GM21447 (cell line): Measurements from ENCODE around the gene CSTF1.

ENCODE experiments used
- ATAC-seq: cut with Tn5 transposase; IDR thresholded peaks from one replicate; pipeline ENCODE4 v1.9.1; 2021; ENCODE audit not compliant: unreplicated experiment

Gene CSTF1

DNA sequence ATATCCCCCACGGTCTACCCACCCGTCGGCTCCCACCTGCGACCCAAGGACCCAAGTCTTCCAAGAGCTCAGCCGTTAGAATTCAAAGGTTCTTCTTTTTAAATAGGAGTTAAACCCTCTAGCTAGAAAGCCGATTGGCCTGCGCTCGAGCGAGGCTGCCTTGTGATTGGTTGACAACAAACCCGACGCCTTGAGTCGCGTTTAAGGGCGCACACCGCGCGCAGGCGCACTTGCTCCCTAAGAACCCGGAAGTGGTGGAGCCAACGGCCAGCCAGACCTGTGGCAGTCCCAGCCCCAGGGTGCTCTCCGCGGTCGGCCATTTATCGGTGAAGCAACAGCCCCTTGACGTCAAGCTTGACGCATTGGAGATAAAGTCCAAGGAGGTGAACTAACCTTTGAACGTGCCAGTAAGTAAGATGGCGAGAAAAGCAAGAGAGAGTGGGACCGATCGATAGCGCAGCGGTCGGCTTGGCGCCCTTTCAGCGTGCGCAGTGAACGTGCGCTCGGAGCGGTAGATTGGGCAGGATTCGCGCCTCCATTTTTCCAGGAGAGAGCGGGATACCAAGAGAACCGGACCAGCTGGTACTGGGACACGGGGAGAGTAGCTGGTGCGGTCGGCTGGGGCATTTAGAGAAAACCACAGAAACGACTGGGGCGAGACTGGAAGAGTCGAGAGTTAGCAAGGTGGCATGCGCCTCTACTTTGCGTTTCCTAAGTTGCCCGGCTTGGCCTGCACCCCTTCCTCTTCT, at the start of gene CSTF1, which contains the start of gene AURKA:
TSS of gene CSTF1 (plus strand) at position 514 of the 749 bp plus-strand sequence. CDS start 2,908 bp downstream, outside the sequence.
TSS of gene AURKA (minus strand) at position 84 of the 749 bp plus-strand sequence. CDS start 4,018 bp downstream, outside the sequence.
- peak; percentile 89 for ATAC-seq

DNA sequence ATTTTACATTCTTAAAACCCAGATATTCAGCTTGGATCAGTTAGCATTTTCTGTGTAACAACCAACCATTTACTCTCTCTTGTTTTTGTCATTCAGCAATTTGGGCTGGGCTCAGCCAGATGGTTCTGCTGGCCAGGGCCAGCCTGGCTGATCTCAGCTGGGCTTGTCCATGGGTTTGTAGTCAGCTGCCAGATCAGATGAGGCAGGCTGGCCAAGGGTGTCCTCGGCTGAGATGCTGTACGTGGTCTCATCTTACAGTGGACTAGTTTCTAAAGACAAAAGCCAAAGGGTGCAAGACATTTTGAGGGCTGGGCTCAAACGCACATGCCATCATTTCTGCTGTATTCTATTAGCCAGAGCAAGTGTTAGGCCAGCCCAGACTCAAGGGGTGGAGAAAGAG, 49.7 kb upstream of the CSTF1 start:
- no peak for ATAC-seq

DNA sequence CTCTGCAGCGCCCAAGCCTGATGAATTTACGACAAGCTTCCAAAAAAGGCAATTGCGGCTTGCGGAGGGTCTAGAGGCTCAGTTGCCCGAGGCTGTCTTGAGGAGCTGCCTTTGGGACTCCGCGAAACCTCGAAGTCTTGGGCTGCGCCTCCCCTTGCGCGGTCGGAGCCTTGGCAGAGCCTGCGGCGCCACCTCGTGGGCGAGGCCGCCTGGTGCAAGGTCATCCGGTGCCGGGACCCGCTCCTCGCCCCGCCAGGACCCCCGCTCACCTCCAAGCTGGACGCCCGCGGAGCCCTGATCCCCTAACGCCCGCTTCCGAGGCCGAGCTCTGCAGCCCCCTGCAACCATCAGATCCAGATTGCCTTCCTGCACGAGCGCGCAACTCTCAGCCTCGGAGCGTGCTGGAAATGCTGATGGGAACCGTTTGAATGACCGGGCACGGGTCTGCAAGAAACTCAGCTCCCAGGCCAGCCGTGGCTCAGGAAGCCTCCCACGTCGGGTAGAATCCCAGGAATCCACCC, 48.5 kb upstream of the CSTF1 start:
- no peak for ATAC-seq

DNA sequence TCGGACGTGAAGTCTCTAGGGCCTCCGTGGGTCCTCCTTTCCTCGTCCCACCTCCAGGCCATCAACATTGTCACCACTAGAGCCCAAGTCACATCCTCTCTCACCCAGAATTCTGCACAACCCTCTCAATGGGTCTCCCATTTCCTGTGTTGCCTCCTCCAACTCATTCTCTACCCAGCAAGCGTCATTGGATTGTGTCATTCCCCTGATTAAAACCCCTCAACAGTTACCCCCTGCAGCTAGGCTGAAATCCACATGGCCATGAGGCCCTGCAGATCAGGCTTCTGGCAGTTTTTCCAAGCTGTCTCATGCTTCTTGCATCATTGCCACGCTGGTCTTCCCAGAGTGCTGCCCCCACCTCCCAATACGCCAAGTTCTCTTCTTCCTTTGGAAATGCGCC, 46.5 kb upstream of the CSTF1 start:
- ATAC-seq, result no peak

DNA sequence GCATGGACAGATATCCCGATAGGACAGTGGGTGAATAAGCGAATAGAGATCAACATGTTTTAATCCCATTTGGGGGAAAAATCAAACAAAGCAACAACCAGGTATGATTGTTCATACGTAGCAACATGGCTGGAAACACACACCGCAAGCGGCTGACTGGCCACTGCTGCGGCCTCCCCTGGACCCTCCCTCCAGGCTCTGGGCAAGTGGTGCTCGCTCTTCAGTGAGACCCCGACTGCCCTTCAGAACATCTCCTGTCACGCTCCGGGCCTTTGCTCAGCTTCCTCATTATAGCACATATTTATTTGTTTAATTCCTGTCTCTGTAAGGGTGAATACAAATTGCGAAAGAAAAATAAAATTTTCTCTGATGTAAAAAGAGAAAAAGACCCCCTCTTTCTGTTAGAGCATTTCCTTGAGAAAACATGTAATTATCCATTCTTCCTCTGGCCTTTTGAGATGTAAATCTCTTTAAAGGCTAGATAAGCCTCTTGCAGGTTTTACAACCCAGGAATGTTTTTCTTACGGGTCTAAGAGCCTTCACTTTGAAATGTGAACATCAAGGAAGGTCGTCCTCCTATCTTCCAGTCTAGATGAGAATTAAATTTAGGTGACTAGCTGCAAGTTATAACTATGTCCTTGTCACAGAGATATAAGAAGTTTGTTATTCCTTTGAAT, 44.7 kb upstream of the CSTF1 start:
- ATAC-seq, result no peak

DNA sequence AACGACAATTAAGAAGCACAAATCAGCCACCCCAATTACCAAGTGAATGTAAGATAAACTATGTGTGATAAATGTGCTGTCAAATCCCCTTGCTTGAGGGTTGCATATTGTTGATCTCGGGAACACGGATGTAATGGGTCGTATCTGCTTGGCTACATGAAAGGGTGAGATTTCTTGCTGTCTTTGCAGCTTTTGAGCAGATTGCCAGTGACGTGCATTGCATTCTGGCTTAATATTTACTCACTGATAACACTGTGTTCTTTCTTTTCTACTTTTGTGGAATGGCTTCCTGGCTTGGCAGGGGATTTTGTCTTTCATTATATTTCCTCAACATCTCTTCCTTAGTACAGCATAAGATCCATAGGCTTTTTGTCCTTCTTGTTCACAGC, 44.1 kb upstream of the CSTF1 start:
- ATAC-seq, result no peak

DNA sequence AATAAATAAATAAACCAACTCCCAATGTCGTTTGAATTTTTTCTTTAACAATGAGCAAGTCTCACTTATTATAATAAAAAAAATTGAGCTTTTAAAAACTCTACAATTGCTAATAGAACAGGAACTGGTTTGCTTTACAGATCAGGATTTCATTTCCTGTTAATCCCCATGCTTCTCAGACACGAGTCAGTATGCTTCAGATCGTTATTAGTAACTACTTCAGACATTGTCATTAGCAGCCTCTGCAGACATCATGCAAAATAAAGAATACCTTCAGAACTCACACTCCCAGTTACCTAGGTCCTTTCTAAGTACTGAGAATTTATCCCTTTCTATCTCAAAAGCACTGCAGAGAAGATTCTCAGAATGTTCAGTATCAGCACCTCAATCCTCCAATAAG, 43.7 kb upstream of the CSTF1 start:
- ATAC-seq, result no peak

DNA sequence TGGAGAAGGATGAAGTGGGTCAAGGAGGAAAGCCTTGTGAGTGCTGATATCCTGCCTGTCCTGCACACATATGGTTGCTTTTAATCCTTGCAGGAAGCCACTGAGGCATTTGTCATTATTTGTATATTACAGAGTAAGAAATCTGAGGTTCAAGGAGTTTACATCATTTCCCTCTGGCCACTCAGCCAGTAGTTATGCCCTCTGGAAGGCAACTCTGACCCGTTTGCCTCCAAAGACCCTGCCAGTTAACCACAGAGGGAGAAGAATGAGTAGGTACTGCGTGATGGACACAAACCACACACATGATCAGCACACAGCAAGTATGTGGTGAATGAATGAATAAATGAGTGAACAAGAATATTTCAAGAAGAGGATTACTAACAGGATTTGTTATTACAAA, 41.6 kb upstream of the CSTF1 start:
- no peak for ATAC-seq

DNA sequence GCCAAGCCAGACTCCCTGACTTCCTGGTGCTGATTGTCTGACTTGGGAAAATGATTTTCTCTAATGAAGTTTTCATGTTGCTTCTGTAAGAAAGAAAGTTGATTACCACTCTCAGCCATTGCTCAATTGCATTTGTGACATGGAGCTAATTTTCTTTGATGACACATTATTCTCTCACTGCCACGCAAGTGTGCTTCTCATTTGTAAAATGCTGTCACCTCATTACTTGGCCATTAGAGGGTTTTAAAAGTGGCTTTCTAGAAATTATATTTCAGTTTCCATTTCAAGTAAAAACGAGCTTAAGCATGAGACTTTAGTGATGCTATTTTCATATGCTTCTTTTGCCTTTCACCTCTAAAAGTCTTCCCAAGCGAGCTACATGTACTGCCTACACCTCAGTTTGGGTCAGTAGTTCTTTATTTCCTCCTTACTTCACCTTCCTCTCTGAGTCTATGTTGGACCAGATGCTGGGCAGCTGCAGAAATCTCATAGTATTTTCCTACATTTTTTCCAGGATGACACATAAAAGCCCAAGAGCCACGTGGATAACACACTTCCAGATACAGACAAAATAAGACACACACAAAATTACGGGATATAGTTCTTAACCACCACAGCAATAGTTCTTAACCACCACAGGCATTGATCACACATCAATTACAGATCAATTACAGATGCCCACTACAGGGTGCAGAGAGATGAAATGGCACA, 39.9 kb upstream of the CSTF1 start:
- no peak for ATAC-seq

DNA sequence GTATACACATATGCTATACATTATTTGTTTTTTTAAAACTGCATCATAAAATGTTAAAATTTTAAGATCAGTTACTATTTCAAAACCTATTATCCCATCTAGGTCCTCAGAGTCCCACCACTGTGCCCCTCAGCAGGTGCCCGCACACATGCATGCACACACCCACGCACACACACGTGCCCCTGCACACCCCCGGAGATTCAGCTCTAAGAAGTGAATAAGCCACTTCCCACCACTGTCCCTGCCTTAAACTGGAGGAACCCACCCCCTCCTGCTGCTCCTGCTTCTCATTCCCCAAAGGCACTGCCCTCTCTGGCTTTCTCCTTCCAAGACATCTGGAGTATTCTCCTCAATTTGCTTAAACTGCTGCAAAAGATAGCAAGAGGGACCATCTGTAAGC, 39.1 kb upstream of the CSTF1 start:
- no peak for ATAC-seq

DNA sequence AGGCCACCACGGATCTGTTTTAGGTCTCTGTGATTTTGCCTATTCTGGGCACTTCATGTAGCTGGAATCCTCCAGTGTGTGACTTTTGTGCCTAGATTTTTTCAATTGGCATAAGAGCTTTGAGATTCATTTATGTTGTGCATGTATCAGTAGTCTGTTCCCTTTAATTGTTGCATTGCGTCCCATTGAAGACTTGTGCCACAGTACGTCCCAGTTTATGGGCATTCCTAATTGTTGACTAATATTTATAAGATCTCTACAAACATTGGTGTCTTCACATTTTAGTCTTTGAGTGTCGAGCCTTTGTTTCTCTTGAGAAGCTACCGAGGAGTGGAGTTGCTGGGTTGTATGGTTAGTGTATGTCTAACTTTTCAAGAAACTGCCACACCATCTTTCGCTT, 34.4 kb upstream of the CSTF1 start:
- no peak for ATAC-seq

DNA sequence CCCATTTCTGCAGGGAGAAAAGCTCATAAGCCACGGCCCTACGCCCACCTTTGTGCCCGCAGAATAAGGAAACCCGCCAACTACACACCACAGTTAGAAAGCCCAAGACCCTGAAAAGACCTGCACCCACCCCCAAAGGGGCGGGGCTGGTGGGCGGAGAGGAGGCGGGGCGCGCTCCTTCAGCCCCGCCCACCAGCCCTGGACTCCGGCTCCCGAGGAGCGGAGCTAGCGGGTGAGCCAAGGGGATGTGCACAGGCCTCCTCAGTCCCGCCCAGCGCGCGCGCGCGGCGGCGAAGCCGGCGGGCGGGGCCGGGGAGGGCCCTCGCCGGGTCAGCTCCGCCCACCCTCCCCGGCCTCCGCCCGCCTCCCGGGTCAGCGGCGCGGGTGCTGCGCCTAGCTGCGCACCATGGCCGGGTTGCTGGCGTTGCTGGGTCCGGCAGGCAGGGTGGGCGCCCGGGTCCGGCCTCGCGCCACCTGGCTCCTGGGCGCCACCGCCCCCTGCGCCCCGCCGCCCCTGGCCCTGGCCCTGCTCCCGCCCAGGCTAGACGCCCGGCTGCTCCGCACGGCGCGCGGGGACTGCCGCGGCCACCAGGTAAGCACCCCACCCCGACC, 33.7 kb upstream of the CSTF1 start, which contains the start of gene FAM210B:
TSS of gene FAM210B (plus strand) at position 375 of the 612 bp plus-strand sequence. CDS start at position 407, 32 bp downstream.
- peak; percentile 88 for ATAC-seq

DNA sequence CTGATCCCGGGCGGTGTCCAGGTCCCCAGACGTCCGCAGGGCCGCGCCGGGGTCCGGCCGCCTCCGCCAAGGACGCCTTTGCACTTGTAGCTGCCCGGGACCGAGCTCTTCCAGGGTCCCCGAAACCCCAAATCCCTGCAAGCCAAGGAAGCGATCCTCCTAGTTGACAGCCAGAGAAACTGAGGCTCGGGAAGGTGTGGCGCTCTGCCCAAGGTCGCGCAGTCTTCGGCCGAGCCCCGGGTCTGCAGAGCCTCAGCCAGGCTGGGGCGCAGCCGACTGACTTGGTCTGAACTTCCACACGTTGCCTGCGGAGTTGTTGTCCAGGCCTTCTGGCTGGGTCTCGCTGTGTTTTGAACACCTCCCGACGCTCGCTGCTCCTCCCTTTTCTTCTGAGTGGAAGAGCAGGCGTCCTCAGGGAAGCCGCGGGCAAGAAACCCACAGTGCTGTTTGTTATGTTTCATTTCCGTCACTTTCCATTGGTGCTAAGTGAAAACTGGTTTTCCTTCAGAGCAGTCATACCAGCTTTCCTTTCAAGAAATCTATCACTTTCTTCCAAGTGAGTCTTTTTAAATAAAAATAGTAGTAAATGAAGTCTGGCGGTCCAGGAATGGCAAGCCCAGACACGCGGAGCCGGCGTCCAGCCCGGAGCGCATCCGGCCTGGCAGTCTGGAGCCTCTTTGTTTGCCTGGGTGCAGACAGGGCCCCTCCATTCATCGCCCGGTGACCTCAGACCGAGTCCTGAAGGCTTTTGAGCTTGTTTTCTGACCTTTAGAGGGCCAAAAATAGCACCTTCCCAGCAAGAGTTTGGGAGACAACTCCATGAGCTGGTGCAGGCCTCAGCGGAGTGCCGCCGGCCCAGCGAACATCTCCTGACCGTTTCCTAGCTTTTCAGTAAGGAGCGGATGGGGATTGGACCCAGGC, 33.0 kb upstream of the CSTF1 start:
- peak; percentile 38 for ATAC-seq

DNA sequence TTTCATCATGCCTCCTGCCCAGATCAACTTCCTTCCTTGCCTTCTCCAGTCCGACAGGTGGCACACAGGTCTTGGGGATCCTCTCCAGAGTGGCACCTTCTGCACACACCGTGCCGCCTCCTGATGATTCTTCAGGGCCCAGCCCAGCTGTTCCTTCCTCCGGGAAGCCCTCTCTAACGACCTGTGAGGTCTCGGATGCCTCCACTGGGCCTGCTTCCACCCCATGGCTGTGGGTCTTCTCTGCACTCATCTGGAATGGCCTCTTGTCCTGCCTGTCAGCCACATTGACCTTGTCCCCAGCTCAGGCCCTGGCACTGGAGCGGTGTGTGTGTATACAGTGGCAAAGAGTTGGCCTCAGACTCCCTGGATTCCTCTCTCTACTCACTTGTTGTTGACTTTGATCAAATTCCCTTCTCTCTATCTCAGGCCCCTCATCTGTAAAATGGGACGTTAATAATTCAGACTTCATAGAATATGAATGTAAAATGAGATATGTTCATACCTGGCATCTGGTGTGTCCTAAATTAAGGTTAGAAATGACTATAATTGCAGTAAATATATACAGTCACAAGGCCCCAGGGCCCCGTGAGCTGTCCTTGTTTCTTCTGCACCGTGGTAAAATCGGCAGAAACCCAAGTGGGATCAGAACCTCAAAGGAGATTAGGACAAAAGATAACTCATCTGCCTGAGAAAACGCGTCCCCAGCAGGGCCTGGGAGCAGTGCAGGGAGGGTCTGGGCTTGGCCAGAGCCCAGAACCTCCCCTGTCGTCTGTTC, 32.1 kb upstream of the CSTF1 start:
- no peak for ATAC-seq

DNA sequence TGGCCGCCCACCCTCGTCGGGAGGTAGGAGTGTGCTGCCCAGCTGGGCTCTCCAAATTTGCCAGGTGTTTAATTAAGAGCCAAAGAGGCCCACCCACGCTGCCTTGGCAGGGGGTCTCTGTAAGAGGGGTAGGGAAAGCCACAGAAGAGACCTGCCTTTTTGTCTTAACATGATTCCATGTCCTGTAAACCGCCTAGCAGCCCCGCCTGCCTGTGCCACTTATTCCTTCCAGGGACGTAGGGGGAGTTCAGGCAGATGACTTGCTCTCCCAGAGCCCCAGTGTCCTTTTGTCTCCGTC, 31.6 kb upstream of the CSTF1 start:
- ATAC-seq, result no peak

DNA sequence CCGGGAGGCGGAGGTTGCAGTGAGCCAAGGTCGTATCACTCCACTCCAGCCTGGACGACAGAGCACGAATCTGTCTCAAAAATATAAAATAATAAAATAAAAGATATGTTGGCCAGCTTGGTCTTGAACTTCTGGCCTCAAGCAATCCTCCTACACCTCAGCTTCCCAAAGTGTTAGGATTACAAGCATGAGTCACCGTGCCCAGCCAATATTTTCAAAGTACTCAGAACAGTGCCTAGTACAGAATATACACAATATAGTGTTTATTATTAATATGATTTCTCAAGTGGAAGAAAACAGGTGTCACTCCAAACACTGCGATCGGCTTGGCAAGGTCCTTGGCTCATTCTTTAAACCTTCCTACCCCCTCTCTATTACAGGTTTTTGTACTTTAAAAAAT, 30.5 kb upstream of the CSTF1 start:
- ATAC-seq, result no peak

DNA sequence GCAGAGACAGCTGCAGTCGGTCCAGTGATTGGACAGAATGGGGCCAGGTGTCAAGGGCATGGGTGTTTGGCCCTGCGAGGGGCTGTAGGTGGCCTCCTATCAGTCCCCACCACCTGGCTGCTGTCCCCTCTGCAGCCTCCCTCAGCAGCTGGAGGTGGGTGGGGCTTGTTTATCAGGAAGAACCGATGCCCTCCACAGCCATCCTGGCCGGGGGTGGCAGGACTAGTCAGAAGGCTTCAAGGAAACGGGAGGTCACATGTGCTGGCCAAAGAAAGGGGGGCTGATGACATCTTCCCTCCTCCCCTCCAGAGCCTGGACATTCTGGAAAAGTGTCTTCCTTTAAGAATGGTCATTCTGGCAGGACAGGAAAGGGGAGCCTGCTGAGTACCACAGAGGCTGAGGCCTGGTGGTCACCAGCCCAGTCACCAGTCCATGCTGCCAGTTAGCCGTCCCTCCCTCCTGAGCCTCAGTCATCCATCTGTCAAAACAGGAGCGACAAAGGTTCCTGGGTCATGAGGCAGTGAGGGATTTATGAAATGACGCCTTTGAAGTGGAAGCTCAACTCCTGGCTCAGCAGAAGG, 29.5 kb upstream of the CSTF1 start:
- ATAC-seq, result no peak

DNA sequence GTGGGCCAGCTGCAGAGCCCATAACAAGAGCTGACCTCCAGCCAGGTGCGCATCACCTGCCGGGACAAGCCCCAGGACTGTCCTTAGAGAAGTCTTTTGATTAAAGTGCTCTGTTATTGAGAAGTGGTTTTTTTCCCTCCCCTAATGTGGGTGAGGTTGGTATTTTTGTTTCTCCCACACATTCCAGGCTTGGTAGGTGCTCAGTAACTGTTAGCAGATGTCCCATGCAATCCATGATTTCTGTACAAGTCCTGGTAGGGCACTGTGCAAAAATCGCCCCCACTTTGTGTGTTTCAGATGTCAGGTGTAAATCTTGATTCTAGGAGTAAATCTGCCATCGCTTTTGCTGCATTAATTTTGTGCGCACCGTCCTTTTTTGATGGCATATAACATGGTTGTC, 29.0 kb upstream of the CSTF1 start:
- ATAC-seq, result no peak
